ENCODE results near the gene DISC1.

The DISC1 gene

DNA sequence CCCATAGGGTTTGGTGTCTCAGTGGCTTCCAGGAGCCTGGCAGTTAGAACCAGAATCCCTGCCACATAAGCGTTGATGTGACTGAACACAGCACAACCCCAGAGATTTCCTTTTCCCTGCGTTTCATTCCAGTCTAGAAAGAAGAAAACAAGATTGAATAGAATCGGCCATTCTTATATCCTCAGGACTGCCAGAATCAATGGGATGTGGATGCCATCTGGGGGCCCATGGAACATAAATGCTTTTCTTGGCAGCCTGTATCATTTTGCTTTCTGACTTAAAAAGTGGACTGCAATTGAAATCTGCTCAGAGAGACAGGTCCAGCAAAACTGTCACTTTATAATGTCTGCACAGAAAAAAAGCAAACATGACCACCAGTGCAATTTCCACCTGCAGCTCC, 80.3 kb downstream of the DISC1 start:
- TF ChIP-seq, protein P1, sequence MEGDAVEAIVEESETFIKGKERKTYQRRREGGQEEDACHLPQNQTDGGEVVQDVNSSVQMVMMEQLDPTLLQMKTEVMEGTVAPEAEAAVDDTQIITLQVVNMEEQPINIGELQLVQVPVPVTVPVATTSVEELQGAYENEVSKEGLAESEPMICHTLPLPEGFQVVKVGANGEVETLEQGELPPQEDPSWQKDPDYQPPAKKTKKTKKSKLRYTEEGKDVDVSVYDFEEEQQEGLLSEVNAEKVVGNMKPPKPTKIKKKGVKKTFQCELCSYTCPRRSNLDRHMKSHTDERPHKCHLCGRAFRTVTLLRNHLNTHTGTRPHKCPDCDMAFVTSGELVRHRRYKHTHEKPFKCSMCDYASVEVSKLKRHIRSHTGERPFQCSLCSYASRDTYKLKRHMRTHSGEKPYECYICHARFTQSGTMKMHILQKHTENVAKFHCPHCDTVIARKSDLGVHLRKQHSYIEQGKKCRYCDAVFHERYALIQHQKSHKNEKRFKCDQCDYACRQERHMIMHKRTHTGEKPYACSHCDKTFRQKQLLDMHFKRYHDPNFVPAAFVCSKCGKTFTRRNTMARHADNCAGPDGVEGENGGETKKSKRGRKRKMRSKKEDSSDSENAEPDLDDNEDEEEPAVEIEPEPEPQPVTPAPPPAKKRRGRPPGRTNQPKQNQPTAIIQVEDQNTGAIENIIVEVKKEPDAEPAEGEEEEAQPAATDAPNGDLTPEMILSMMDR (IDR thresholded peaks at IDR 0.05; ENCODE audit: low read length, missing control alignments), result no peak
- DNase-seq (ENCODE audit: low read depth), result no peak
- no peak overlapping the region for H3K4me3 ChIP-seq (replicated peaks; ENCODE audit: low read depth, low read length)

DNA sequence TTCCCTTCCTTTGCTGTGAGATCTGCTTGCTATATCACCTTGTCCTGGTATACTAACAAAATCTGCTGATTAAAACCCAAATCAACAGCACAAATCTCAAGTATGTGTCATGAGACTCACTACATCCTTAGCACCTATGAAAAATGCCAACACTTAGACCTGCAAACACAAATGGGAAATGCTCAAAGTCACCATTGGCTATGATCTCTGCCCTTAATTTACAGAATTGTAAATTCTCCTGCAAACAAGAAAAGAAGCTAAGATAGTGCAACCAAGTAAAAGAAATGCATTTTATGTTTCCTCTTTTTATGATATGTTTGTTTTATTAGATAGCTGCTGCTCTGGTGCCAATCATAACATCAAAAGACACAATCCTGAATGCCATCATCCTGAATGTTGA, 80.8 kb downstream of the DISC1 start:
- DNase-seq (ENCODE audit: low read depth), result no peak
- no peak overlapping the region for H3K4me3 ChIP-seq (replicated peaks; ENCODE audit: low read depth, low read length)
- TF ChIP-seq, protein P1 (IDR thresholded peaks at IDR 0.05; ENCODE audit: low read length, missing control alignments), result no peak

DNA sequence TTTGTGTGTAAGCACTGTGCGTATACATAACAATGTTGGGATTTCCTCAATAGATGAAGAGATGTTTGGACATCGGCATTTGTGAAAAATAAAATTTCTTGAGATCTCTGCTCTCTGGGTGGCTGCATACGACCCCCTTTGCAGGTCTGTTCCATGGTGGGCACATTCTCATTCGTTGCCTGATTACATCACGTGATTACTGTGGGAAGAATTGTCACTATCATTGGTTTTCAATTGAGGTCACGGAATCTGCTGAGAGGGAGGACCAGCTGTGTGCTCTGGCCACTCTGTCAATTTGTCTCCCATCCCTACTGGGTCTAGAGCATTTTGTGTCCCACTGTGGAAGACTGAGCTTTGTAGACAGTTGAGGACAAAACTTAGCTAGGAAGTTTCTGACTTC, 81.8 kb downstream of the DISC1 start:
- DNase-seq (ENCODE audit: low read depth), result no peak
- TF ChIP-seq, protein P1 (IDR thresholded peaks at IDR 0.05; ENCODE audit: low read length, missing control alignments), result no peak
- no peak overlapping the region for H3K4me3 ChIP-seq (replicated peaks; ENCODE audit: low read depth, low read length)

DNA sequence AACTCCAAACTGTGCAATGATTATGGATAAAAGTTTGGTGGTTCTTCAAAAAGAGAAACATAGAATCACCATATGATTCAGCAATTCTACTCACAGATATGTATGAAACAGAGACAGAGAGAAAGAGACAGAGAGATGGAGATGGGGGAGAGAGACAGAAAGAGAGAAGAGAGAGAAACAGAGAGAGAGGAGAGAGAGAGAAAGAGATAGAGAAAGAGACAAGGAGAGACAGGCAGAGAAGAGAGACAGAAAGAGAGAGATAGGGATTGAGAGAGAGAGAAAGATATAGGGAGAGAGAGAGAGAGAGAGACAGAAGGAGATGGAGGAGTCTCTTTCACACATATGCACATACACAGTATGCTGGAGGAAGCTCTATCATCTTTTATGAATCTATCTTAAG, 87.8 kb downstream of the DISC1 start:
- no peak overlapping the region for H3K4me3 ChIP-seq (replicated peaks; ENCODE audit: low read depth, low read length)
- TF ChIP-seq, protein P1 (IDR thresholded peaks at IDR 0.05; ENCODE audit: low read length, missing control alignments), result no peak
- DNase-seq (ENCODE audit: low read depth), result no peak

DNA sequence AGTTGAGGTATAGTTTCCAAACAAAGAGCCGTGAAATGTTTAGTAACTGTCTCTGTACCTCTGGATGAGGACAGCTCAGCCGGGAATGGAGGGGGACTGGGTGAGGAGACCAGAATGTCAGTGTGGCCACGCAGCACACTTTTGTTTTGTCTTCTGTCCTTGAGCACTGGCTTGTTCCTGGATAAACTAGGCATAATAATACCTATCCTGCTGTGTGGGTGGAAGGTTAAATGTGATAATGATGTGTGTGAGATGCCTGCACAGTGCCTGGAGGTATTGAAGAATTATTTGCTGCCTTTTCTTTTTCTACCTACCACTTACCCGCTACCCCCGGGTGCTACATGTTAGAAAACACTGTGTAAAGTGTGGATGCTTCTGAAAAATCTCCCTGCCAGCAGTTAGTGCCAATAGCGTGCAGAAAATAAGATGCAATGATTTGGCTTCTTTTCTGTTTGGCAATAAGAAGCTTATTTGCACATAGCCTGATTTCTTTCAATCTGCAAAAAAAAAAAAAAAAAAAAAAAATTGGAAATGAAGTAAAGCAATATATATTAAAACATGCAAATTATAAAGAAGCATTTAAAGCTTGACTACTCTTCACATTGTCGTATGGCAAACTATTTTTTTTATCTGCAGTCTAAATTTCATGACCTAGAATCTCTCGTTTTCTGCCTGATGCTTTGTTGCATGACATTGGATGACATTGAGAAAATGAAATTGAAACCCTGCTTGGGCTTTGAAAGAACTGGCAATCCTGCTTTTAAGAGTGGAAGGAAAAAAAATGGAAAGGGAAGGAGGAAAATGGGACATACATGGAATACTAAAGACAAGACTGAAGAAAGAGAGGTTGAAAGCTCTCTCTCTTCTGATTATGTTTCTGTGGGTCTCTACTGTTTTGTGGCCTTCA, 89.5 kb downstream of the DISC1 start:
- no peak overlapping the region for H3K4me3 ChIP-seq (replicated peaks; ENCODE audit: low read depth, low read length)
- no peak for DNase-seq (ENCODE audit: low read depth)
- TF ChIP-seq, protein P1 (IDR thresholded peaks at IDR 0.05; ENCODE audit: low read length, missing control alignments), result no peak

DNA sequence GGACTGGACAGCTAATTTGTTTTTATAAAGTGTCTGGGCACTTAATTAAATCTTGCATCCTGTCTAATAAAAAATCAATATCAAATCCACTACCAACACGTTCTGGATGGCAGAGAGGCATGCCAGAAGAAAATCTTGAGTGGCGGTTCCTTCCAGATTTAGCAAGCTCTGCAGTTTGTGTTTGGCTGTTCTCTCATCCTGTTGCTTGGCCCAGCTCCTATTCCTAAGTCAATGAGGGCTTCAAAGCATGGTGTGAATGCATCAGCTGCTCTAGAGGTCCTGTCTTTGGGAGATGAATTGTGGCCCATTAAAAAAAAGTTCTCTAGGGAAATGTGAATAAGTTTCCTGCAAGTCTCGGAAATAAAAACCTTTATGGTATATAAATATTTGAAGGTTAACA, 90.3 kb downstream of the DISC1 start:
- H3K4me3 ChIP-seq (replicated peaks; ENCODE audit: low read depth, low read length), result no peak overlapping the region
- TF ChIP-seq, protein P1 (IDR thresholded peaks at IDR 0.05; ENCODE audit: low read length, missing control alignments), result no peak
- DNase-seq (ENCODE audit: low read depth), result no peak
